Upper lobe of right lung (tissue), 1 donor: ENCODE measurements around the gene LRP1B. TPM values are rescaled to one million over a fixed set of nuclear protein-coding genes. Genes with fewer than 3 reads are reported as not detected.

Source experiments
- ATAC-seq: fragments of 200-7000 bp; cut with Tn5 transposase; one replicate; pipeline ENCODE4 v1.9.1; 2020; ENCODE audit warnings: mild to moderate bottlenecking, moderate library complexity
- DNase-seq: peaks from one replicate; pipeline ENCODE4 v3.0.0-alpha.2; 2020
- H3K27ac ChIP-seq: fragments of 200-600 bp; one replicate; pipeline ENCODE4 v1.8.0; 2022
- H3K27me3 ChIP-seq: fragments of 200-600 bp; one replicate; pipeline ENCODE4 v1.8.0; 2022; ENCODE audit warnings: mild to moderate bottlenecking
- H3K36me3 ChIP-seq: fragments of 200-600 bp; one replicate; pipeline ENCODE4 v1.8.0; 2022
- H3K4me1 ChIP-seq: fragments of 200-600 bp; one replicate; pipeline ENCODE4 v1.8.0; 2022
- H3K4me3 ChIP-seq: fragments of 200-600 bp; one replicate; pipeline ENCODE4 v1.8.0; 2022; ENCODE audit warnings: mild to moderate bottlenecking
- H3K9me3 ChIP-seq: fragments of 200-600 bp; one replicate; pipeline ENCODE4 v1.8.0; 2022
- CTCF ChIP-seq: fragments of 200-600 bp; IDR thresholded peaks from one replicate; pipeline ENCODE4 v1.8.0; 2022; ENCODE audit warnings: antibody characterized with exemption
- intact Hi-C: fragments of 100-400 bp; cut with DNase I; formaldehyde crosslinking; loops from one replicate; pipeline ENCODE4 v1.11.0; 2022
- total RNA-seq: library from RNA; stranded (reverse); fragmentation: NEBNext Ultra II Directional; extraction: Animal tissue kit (Norgen Biotek cat#: 25700); gene quantifications from one replicate; pipeline ENCODE4 v1.2.1, GENCODE V29; 2021
- donor health status: DM: no; HTN: yes; CAD: no; lungs with severe emphysema.

Gene LRP1B
- total RNA-seq, 1 donor from 2014 or later: 0.12 TPM

GRCh38 chr2:142056784-142057183, 74.0 kb downstream of the LRP1B start:
- DNase-seq (no peak), ATAC-seq (no peak)
- Histone ChIP-seq H3K9me3 (no peaks in the 10 kb centered on the region), H3K27ac (no peak overlapping the region), H3K27me3 (no peaks in the 10 kb centered on the region), H3K4me1 (no peaks in the 10 kb centered on the region), H3K36me3 (no peaks in the 10 kb centered on the region), H3K4me3 (no peak overlapping the region)
- intact Hi-C loops: no loop called here
- TF ChIP-seq CTCF: no peak

- ATAC-seq: no peak
- no peak for TF ChIP-seq CTCF
Observed at GRCh38 chr2:142052220-142052863, 78.5 kb downstream of the LRP1B start.

GRCh38 chr2:142048581-142048980, 82.2 kb downstream of the LRP1B start:
- Histone ChIP-seq H3K36me3 (no peaks in the 10 kb centered on the region), H3K9me3 (no peaks in the 10 kb centered on the region), H3K27ac (no peak overlapping the region), H3K4me1 (no peaks in the 10 kb centered on the region), H3K4me3 (no peak overlapping the region), H3K27me3 (no peaks in the 10 kb centered on the region)
- DNase-seq (no peak), ATAC-seq (no peak)
- TF ChIP-seq CTCF: no peak
- intact Hi-C loops: no loop called here

More at GRCh38 chr2:142052220-142052863, 78.5 kb downstream of the LRP1B start:
- no peak overlapping the region for H3K4me3 ChIP-seq
- intact Hi-C loops: no loop called here
- no peaks in the 10 kb centered on the region for H3K27me3 ChIP-seq
- H3K9me3 ChIP-seq: no peaks in the 10 kb centered on the region
- H3K4me1 ChIP-seq: no peaks in the 10 kb centered on the region
- H3K36me3 ChIP-seq: no peaks in the 10 kb centered on the region
- DNase-seq: no peak
- H3K27ac ChIP-seq: no peak overlapping the region

- intact Hi-C loops: no loop called here
Observed at GRCh38 chr2:142045641-142046040, 85.2 kb downstream of the LRP1B start.

GRCh38 chr2:142044197-142044596, 86.6 kb downstream of the LRP1B start:
- Histone ChIP-seq H3K27ac (no peak overlapping the region), H3K4me3 (no peak overlapping the region), H3K36me3 (no peaks in the 10 kb centered on the region), H3K4me1 (no peaks in the 10 kb centered on the region), H3K27me3 (no peaks in the 10 kb centered on the region), H3K9me3 (no peaks in the 10 kb centered on the region)
- no peak for TF ChIP-seq CTCF
- DNase-seq (no peak), ATAC-seq (no peak)
- intact Hi-C loops: no loop called here

More at GRCh38 chr2:142045641-142046040, 85.2 kb downstream of the LRP1B start:
- Histone ChIP-seq H3K27me3 (no peaks in the 10 kb centered on the region), H3K4me1 (no peaks in the 10 kb centered on the region), H3K27ac (no peak overlapping the region), H3K36me3 (no peaks in the 10 kb centered on the region), H3K9me3 (no peaks in the 10 kb centered on the region), H3K4me3 (no peak overlapping the region)
- ATAC-seq: no peak
- DNase-seq: no peak
- no peak for TF ChIP-seq CTCF
